Endothelial cell (in vitro differentiated cells): Measurements from ENCODE around the gene LPP. TPM values are rescaled to one million over a fixed set of nuclear protein-coding genes. Genes with fewer than 3 reads are reported as not detected.

Experiments
- DNase-seq: peaks from one replicate; pipeline ENCODE4 v3.0.0; 2021; ENCODE audit warnings: low spot score
- H3K27ac Mint-ChIP-seq: one replicate; pipeline ENCODE4 v1.8.0; 2021; ENCODE audit warnings: mixed read lengths, inconsistent platforms; ENCODE audit not compliant: unreplicated experiment
- H3K27me3 Mint-ChIP-seq: one replicate; pipeline ENCODE4 v1.8.0; 2021; ENCODE audit warnings: mild to moderate bottlenecking, moderate library complexity, mixed read lengths, inconsistent platforms; ENCODE audit not compliant: unreplicated experiment
- H3K36me3 Mint-ChIP-seq: one replicate; pipeline ENCODE4 v1.8.0; 2021; ENCODE audit warnings: mild to moderate bottlenecking, low read depth, mixed read lengths, inconsistent platforms; ENCODE audit not compliant: unreplicated experiment
- H3K4me1 Mint-ChIP-seq: one replicate; pipeline ENCODE4 v1.8.0; 2021; ENCODE audit warnings: mild to moderate bottlenecking, mixed read lengths, inconsistent platforms; ENCODE audit not compliant: unreplicated experiment
- H3K4me3 Mint-ChIP-seq: one replicate; pipeline ENCODE4 v1.8.0; 2021; ENCODE audit warnings: mild to moderate bottlenecking, mixed read lengths, inconsistent platforms; ENCODE audit not compliant: unreplicated experiment
- H3K9me3 Mint-ChIP-seq: one replicate; pipeline ENCODE4 v1.8.0; 2021; ENCODE audit warnings: mixed read lengths, inconsistent platforms; ENCODE audit not compliant: unreplicated experiment
- total RNA-seq: library from RNA; stranded (reverse); fragmentation: NEBNext Ultra II Directional; extraction: Animal tissue kit (Norgen Biotek cat#: 25700); gene quantifications from one replicate; pipeline ENCODE4 v1.2.1, GENCODE V29; 2021; ENCODE audit not compliant: unreplicated experiment
- TF ChIP-seq, protein P1 (sequence below): fragments of 200-600 bp; sonication (generic); IDR thresholded peaks from one replicate; pipeline ENCODE4 v1.5.0; 2021; ENCODE audit warnings: antibody characterized with exemption; ENCODE audit not compliant: unreplicated experiment

Gene LPP
- total RNA-seq, 1 donor from 2014 or later: 181 TPM

DNA sequence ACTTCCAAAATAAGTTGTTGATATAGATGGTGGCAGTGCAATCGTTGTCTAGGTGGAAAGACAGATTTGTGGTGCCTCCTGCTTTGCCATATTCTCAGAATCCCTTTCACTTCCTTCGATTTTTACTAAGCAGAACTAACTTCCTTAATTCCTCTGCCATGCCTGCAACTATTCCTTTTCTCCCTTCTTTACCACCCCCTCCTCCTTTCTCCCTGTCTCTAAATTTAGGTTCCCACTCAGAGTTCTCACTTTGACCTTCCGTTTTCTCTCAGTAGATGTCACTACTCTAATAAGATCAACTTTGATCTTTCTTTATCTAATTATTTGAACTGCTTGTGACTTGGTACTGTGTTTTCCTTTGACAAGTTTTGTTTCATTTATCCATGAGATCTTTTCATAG is 351.2 kb downstream of the LPP start:
- Mint-ChIP-seq H3K4me1 (peaks cover 27% of the 10 kb centered on the region), H3K4me3 (no peak overlapping the region), H3K36me3 (peaks cover 14% of the 10 kb centered on the region), H3K27me3 (peaks cover 3% of the 10 kb centered on the region), H3K9me3 (no peaks in the 10 kb centered on the region), H3K27ac (no peak overlapping the region)
- TF ChIP-seq, protein P1, sequence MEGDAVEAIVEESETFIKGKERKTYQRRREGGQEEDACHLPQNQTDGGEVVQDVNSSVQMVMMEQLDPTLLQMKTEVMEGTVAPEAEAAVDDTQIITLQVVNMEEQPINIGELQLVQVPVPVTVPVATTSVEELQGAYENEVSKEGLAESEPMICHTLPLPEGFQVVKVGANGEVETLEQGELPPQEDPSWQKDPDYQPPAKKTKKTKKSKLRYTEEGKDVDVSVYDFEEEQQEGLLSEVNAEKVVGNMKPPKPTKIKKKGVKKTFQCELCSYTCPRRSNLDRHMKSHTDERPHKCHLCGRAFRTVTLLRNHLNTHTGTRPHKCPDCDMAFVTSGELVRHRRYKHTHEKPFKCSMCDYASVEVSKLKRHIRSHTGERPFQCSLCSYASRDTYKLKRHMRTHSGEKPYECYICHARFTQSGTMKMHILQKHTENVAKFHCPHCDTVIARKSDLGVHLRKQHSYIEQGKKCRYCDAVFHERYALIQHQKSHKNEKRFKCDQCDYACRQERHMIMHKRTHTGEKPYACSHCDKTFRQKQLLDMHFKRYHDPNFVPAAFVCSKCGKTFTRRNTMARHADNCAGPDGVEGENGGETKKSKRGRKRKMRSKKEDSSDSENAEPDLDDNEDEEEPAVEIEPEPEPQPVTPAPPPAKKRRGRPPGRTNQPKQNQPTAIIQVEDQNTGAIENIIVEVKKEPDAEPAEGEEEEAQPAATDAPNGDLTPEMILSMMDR: no peak
- DNase-seq: no peak

DNA sequence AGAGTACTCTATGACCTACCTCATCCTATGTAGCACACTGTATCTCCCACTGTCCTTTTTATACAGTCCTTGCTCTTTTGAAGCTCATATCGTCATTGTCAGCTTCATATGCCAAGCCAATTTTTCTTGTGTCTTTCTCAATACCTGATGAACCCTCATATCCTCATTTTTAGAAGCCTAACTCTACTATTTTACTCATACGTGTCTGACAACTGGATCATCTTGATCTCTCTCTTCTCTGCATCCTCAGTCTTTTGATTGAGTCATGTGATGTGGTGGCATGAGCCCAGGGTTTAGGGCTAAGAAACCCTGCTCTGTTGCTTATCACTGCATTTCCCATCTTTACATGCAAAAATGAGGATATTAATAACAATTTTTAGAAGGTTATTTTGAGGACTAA is 352.0 kb downstream of the LPP start:
- H3K4me1 Mint-ChIP-seq: peaks cover 27% of the 10 kb centered on the region
- no peak overlapping the region for H3K27ac Mint-ChIP-seq
- H3K9me3 Mint-ChIP-seq: no peaks in the 10 kb centered on the region
- no peak overlapping the region for H3K4me3 Mint-ChIP-seq
- TF ChIP-seq, protein P1: no peak
- H3K27me3 Mint-ChIP-seq: peaks cover 3% of the 10 kb centered on the region
- H3K36me3 Mint-ChIP-seq: peaks cover 18% of the 10 kb centered on the region
- DNase-seq: no peak

DNA sequence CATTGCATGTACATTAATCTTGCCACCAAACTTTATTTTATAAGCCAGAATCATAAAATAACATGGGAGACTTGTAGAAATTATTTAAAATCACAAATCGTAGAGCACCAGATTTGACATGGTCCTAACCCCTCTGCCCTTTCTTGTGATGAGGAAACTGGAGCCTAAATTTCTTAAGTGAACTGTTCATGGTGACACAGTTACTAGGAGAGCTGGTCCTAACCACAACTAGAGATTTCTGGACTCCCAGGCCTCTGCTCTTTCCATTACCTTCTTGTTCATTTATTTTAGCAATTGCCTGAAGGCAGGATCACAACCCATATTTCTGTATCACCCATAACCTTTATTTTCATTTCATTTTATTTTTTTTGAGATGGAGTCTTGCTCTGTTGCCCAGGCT is 352.5 kb downstream of the LPP start:
- TF ChIP-seq, protein P1: no peak
- Mint-ChIP-seq H3K9me3 (no peaks in the 10 kb centered on the region), H3K27me3 (peaks cover 3% of the 10 kb centered on the region), H3K27ac (no peak overlapping the region), H3K4me1 (peaks cover 27% of the 10 kb centered on the region), H3K36me3 (peaks cover 18% of the 10 kb centered on the region), H3K4me3 (no peak overlapping the region)
- no peak for DNase-seq

GRCh38 chr3:188507244-188507720 is 353.3 kb downstream of the LPP start:
- peak overlapping the region; percentile 19 for H3K27ac Mint-ChIP-seq

GRCh38 chr3:188508454-188508853 is 354.5 kb downstream of the LPP start:
- no peak overlapping the region for H3K27ac Mint-ChIP-seq
- TF ChIP-seq, protein P1: no peak
- peaks cover 15% of the 10 kb centered on the region for H3K36me3 Mint-ChIP-seq

More at GRCh38 chr3:188507244-188507720, 353.3 kb downstream of the LPP start:
- peaks cover 27% of the 10 kb centered on the region for H3K4me1 Mint-ChIP-seq
- no peaks in the 10 kb centered on the region for H3K9me3 Mint-ChIP-seq
- H3K4me3 Mint-ChIP-seq: no peak overlapping the region
- H3K36me3 Mint-ChIP-seq: peaks cover 18% of the 10 kb centered on the region
- peaks cover 3% of the 10 kb centered on the region for H3K27me3 Mint-ChIP-seq
- no peak for DNase-seq
- TF ChIP-seq, protein P1: no peak

More at GRCh38 chr3:188508454-188508853, 354.5 kb downstream of the LPP start:
- Mint-ChIP-seq H3K9me3 (no peaks in the 10 kb centered on the region), H3K4me3 (no peak overlapping the region), H3K27me3 (peaks cover 3% of the 10 kb centered on the region), H3K4me1 (peaks cover 31% of the 10 kb centered on the region)
- no peak for DNase-seq
